Tibial nerve (tissue), 4 donors: ENCODE data around the gene AVPR1B. TPM values are rescaled to one million over a fixed set of nuclear protein-coding genes. Genes with fewer than 3 reads are reported as not detected.

Experiments
- DNase-seq, 2 donors: peaks; one replicate each; pipeline ENCODE4 v3.0.0-alpha.2; 2019; ENCODE audit warnings: low spot score in 2 of 2
- H3K27ac ChIP-seq, 4 donors: fragments of 200-600 bp; sonication (generic) in 3 of 4; one replicate each; pipeline ENCODE4 v1.5.1; 2017 to 2019; ENCODE audit warnings: mild to moderate bottlenecking in 1 of 4
- H3K27me3 ChIP-seq, 2 donors: fragments of 200-600 bp; sonication (generic) in 1 of 2; one replicate each; pipeline versions ENCODE4 v1.5.1 to v1.6.0; 2017 to 2019
- H3K36me3 ChIP-seq, 3 donors: fragments of 200-600 bp; sonication (generic); one replicate each; pipeline ENCODE4 v1.5.1; 2018 to 2019
- H3K4me1 ChIP-seq, 4 donors: fragments of 200-600 bp; sonication (generic) in 3 of 4; one replicate each; pipeline ENCODE4 v1.5.1; 2017 to 2019
- H3K4me3 ChIP-seq, 4 donors: fragments of 200-600 bp; sonication (generic) in 3 of 4; one replicate each; pipeline ENCODE4 v1.5.1; 2017 to 2019; ENCODE audit warnings: mild to moderate bottlenecking in 1 of 4, moderate library complexity in 1 of 4
- H3K9me3 ChIP-seq, 4 donors: fragments of 200-600 bp; sonication (generic) in 3 of 4; one replicate each; pipeline ENCODE4 v1.5.1; 2017 to 2019
- CTCF ChIP-seq, 5 experiments: fragments of 200-600 bp in 3 of 5; fragments of 450-650 bp in 2 of 5; sonication (generic) in 3 of 5; IDR thresholded peaks; one replicate each; pipeline ENCODE4 v1.5.1; 2016 to 2019; ENCODE audit warnings: antibody characterized with exemption in 5 of 5, mild to moderate bottlenecking in 3 of 5, moderate library complexity in 2 of 5
- EP300 ChIP-seq, 2 donors: sonication (generic); formaldehyde crosslinking; IDR thresholded peaks; one replicate each; pipeline ENCODE4 v1.6.1; 2017; ENCODE audit warnings: antibody characterized with exemption in 2 of 2, mild to moderate bottlenecking in 1 of 2
- POLR2A ChIP-seq, 2 donors: fragments of 450-650 bp; IDR thresholded peaks; one replicate each; pipeline ENCODE4 v1.6.1; 2017; ENCODE audit warnings: antibody characterized with exemption in 2 of 2, mild to moderate bottlenecking in 2 of 2, moderate library complexity in 2 of 2
- WGBS, 2 donors: methylation state at CpG; one replicate each; pipeline ENCODE4 v1.1.5; 2018; 5-methylcytosine and 5-hydroxymethylcytosine counted together
- total RNA-seq, 4 donors: library from RNA; depleted of rRNA; stranded (reverse); fragments of >200 nt; gene quantifications; one replicate each; pipeline ENCODE4 v1.1.0, GENCODE V29; 2016

The AVPR1B gene
- total RNA-seq, 4 donors from 2014 or later = not detected

GRCh38 chr1:206131037-206131436 lies 13.8 kb upstream of the AVPR1B start:
- Histone ChIP-seq H3K4me1 (no peaks in the 10 kb centered on the region), H3K27ac (no peak overlapping the region), H3K36me3 (no peaks in the 10 kb centered on the region), H3K4me3 (no peak overlapping the region), H3K27me3 (no peaks in the 10 kb centered on the region), H3K9me3 (no peaks in the 10 kb centered on the region)
- 76 to 78% methylated on average over 7 of the region's 7 CpGs for WGBS, 2 donors
- TF ChIP-seq POLR2A (IDR thresholded peaks at IDR 0.05) (no peak), CTCF (IDR thresholded peaks at IDR 0.05) (no peak), EP300 (IDR thresholded peaks at IDR 0.05) (no peak)
- no peak for DNase-seq

GRCh38 chr1:206128196-206128595 lies 11.0 kb upstream of the AVPR1B start:
- H3K4me3 ChIP-seq = no peak overlapping the region
- no peak overlapping the region for H3K27ac ChIP-seq
- DNase-seq = no peak
- H3K9me3 ChIP-seq = no peaks in the 10 kb centered on the region
- H3K4me1 ChIP-seq = no peaks in the 10 kb centered on the region
- 32 to 37% methylated on average over 4 of the region's 4 CpGs for WGBS, 2 donors
- H3K36me3 ChIP-seq = no peaks in the 10 kb centered on the region
- TF ChIP-seq POLR2A (IDR thresholded peaks at IDR 0.05) = no peak
- no peak for TF ChIP-seq CTCF (IDR thresholded peaks at IDR 0.05)
- no peak for TF ChIP-seq EP300 (IDR thresholded peaks at IDR 0.05)
- no peaks in the 10 kb centered on the region for H3K27me3 ChIP-seq

- Histone ChIP-seq H3K36me3 (no peaks in the 10 kb centered on the region), H3K27me3 (no peaks in the 10 kb centered on the region), H3K4me1 (no peaks in the 10 kb centered on the region), H3K27ac (no peak overlapping the region), H3K9me3 (peaks cover 0 to 1% (median 0%) of the 10 kb centered on the region in 4 donors), H3K4me3 (no peak overlapping the region)
- TF ChIP-seq POLR2A (IDR thresholded peaks at IDR 0.05) = no peak
- DNase-seq = no peak
- 88 to 94% methylated on average over 9 of the region's 9 CpGs for WGBS, 2 donors
Observed at GRCh38 chr1:206127336-206127735, 10.1 kb upstream of the AVPR1B start.

GRCh38 chr1:206125346-206125745 lies 8.2 kb upstream of the AVPR1B start:
- H3K27me3 ChIP-seq = no peaks in the 10 kb centered on the region
- TF ChIP-seq EP300 (IDR thresholded peaks at IDR 0.05) = no peak
- DNase-seq = no peak
- H3K9me3 ChIP-seq = peaks cover 0 to 18% (median 0%) of the 10 kb centered on the region in 4 donors
- 62 to 77% methylated on average over 1 of the region's 1 CpG for WGBS, 2 donors
- H3K27ac ChIP-seq = no peak overlapping the region
- no peaks in the 10 kb centered on the region for H3K36me3 ChIP-seq
- no peak overlapping the region for H3K4me3 ChIP-seq
- no peaks in the 10 kb centered on the region for H3K4me1 ChIP-seq

- Histone ChIP-seq H3K4me1 (peaks cover 0 to 5% (median 3%) of the 10 kb centered on the region in 4 donors), H3K36me3 (no peaks in the 10 kb centered on the region), H3K27me3 (peaks cover 0 to 14% of the 10 kb centered on the region in 2 donors), H3K9me3 (peaks cover 0 to 18% (median 0%) of the 10 kb centered on the region in 4 donors), H3K4me3 (no peak overlapping the region), H3K27ac (no peak overlapping the region)
- no peak for DNase-seq
- TF ChIP-seq CTCF (IDR thresholded peaks at IDR 0.05) (no peak), POLR2A (IDR thresholded peaks at IDR 0.05) (no peak), EP300 (IDR thresholded peaks at IDR 0.05) (no peak)
Observed at GRCh38 chr1:206122686-206123085, 5.5 kb upstream of the AVPR1B start.

- WGBS, 2 donors = 79 to 85% methylated on average over 1 of the region's 1 CpG
- H3K4me3 ChIP-seq = no peak overlapping the region
- peaks cover 0 to 28% of the 10 kb centered on the region in 2 donors for H3K27me3 ChIP-seq
- peaks cover 0 to 16% (median 9%) of the 10 kb centered on the region in 4 donors for H3K4me1 ChIP-seq
- peaks cover 0 to 18% (median 0%) of the 10 kb centered on the region in 4 donors for H3K9me3 ChIP-seq
- TF ChIP-seq EP300 (IDR thresholded peaks at IDR 0.05) = no peak
- TF ChIP-seq POLR2A (IDR thresholded peaks at IDR 0.05) = no peak
- no peak for TF ChIP-seq CTCF (IDR thresholded peaks at IDR 0.05)
- no peak for DNase-seq
- H3K36me3 ChIP-seq = no peaks in the 10 kb centered on the region
- H3K27ac ChIP-seq = no peak overlapping the region
Observed at GRCh38 chr1:206121269-206121668, 4.1 kb upstream of the AVPR1B start.
